K562 (cell line): ENCODE data around the gene PRRG4. TPM values are rescaled to one million over a fixed set of nuclear protein-coding genes. Genes with fewer than 3 reads are reported as not detected.

Source experiments
- DIDO1 ChIP-seq: fragments of 450-650 bp; IDR thresholded peaks from 2 replicates; pipeline ENCODE4 v1.6.1; 2016; ENCODE audit warnings: low read depth, missing biosample characterization, missing genetic modification characterization
- FOXA3 ChIP-seq, 2 experiments: fragments of 450-650 bp in 1 of 2; sonication (generic) in 1 of 2; formaldehyde crosslinking; IDR thresholded peaks in 1 of 2; conservative IDR thresholded peaks in 1 of 2; 2 replicates each; pipeline versions ENCODE4 v1.4.0 to v1.8.0; 2020 to 2022; ENCODE audit warnings: mild to moderate bottlenecking in 2 of 2, missing genetic modification reagents in 1 of 2
- HCFC1 ChIP-seq: IDR thresholded peaks from 2 replicates; pipeline ENCODE4 v1.6.1; 2012; ENCODE audit warnings: low read depth, low read length, improper control_type of control experiment
- L3MBTL2 ChIP-seq: fragments of 450-650 bp; IDR thresholded peaks from 2 replicates; pipeline ENCODE4 v1.6.1; 2016; ENCODE audit warnings: mild to moderate bottlenecking, moderate library complexity
- LEF1 ChIP-seq: fragments of 450-650 bp; IDR thresholded peaks from 2 replicates; pipeline ENCODE4 v1.6.1; 2016; ENCODE audit warnings: mild to moderate bottlenecking
- NR4A1 ChIP-seq, 2 experiments: fragments of 250-450 bp in 1 of 2; fragments of 450-650 bp in 1 of 2; sonication (Bioruptor Pico) in 1 of 2; IDR thresholded peaks; 2 replicates each; pipeline versions ENCODE4 v1.4.0 to v1.6.1; 2016 to 2020; ENCODE audit warnings: mild to moderate bottlenecking in 2 of 2, missing compliant biosample characterization in 1 of 2, missing genetic modification characterization in 1 of 2, moderate library complexity in 1 of 2
- POLR2G ChIP-seq: fragments of 200-400 bp; formaldehyde crosslinking; IDR thresholded peaks from 2 replicates; pipeline ENCODE4 v1.6.1; 2017; ENCODE audit warnings: low read depth, mild to moderate bottlenecking, antibody characterized with exemption, low read length, moderate library complexity
- RFX7 ChIP-seq: fragments of 250-450 bp; sonication (Bioruptor Pico); IDR thresholded peaks from 2 replicates; pipeline ENCODE4 v1.5.1; 2021; ENCODE audit warnings: mild to moderate bottlenecking
- TAF9B ChIP-seq: fragments of 450-650 bp; IDR thresholded peaks from 2 replicates; pipeline ENCODE4 v1.6.1; 2018; ENCODE audit warnings: mild to moderate bottlenecking; ENCODE audit not compliant: partially characterized antibody
- TEAD4 ChIP-seq, 2 experiments: sonication (generic) in 1 of 2; formaldehyde crosslinking in 1 of 2; IDR thresholded peaks; 2 replicates each; pipeline versions ENCODE4 v1.6.1 to v1.8.0; 2012 to 2022; ENCODE audit warnings: borderline replicate concordance in 1 of 2, inconsistent platforms in 1 of 2, low read length in 1 of 2, mild to moderate bottlenecking in 1 of 2, missing genetic modification reagents in 1 of 2
- ZNF239 ChIP-seq: fragments of 250-450 bp; sonication (Bioruptor Pico); IDR thresholded peaks from 2 replicates; pipeline ENCODE4 v1.4.0; 2020; ENCODE audit warnings: mild to moderate bottlenecking
- ZNF3 ChIP-seq: fragments of 250-450 bp; sonication (Bioruptor Pico); IDR thresholded peaks from 2 replicates; pipeline ENCODE4 v1.5.0; 2021; ENCODE audit warnings: mild to moderate bottlenecking, moderate library complexity
- ZNF445 ChIP-seq: fragments of 250-450 bp; sonication (Bioruptor Pico); IDR thresholded peaks from 2 replicates; pipeline ENCODE4 v1.4.0; 2020; ENCODE audit warnings: low read depth, mild to moderate bottlenecking, moderate library complexity
- polyA plus RNA-seq, 8 experiments: library from polyadenylated mRNA; depleted of rRNA in 4 of 8; stranded (reverse) in 5 of 8; unstranded in 3 of 8; fragments of >200 nt; fragmentation: Nextera tagmentation in 2 of 8; fragmentation: Illumina TruSeq in 1 of 8; extraction: Ambion mirVana in 2 of 8; extraction: Trizol in 1 of 8; gene quantifications; 2 replicates each; pipeline versions ENCODE4 v1.2.1 to v1.2.3, GENCODE V29; 2011 to 2014; ENCODE audit warnings: inconsistent platforms in 1 of 8, missing spikeins in 1 of 8
- total RNA-seq, 7 experiments: library from RNA; depleted of rRNA in 6 of 7; stranded (reverse); fragments of >200 nt in 6 of 7; fragmentation: Illumina TruSeq in 2 of 7; extraction: Trizol in 2 of 7; gene quantifications; 2 replicates each; pipeline versions ENCODE4 v1.2.1 to v1.2.3, GENCODE V29; 2011 to 2021; ENCODE audit warnings: low replicate concordance in 1 of 7
- TF ChIP-seq, protein P1 (sequence below): sonication (generic); formaldehyde crosslinking; IDR thresholded peaks from 2 replicates; pipeline ENCODE4 v1.8.0; 2023; ENCODE audit warnings: mild to moderate bottlenecking, missing genetic modification reagents
- TF ChIP-seq, protein P2 (sequence below): fragments of 250-450 bp; sonication (Bioruptor Pico); IDR thresholded peaks from 2 replicates; pipeline ENCODE4 v1.5.0; 2021; ENCODE audit warnings: mild to moderate bottlenecking, borderline replicate concordance
- TF ChIP-seq, protein P3 (sequence below): fragments of 200-400 bp; formaldehyde crosslinking; IDR thresholded peaks from 2 replicates; pipeline ENCODE4 v1.6.1; 2017; ENCODE audit warnings: mild to moderate bottlenecking, low read depth, low read length, moderate library complexity
- TF ChIP-seq, protein P4 (sequence below): fragments of 450-650 bp; IDR thresholded peaks from 2 replicates; pipeline ENCODE4 v1.6.1; 2016; ENCODE audit warnings: low read depth, mild to moderate bottlenecking, moderate library complexity

The PRRG4 gene
- total and polyA plus RNA-seq, 9 of the 15 experiments (the other 6 are each of a cell fraction or from before 2014, with no cell fraction given), result not detected

DNA sequence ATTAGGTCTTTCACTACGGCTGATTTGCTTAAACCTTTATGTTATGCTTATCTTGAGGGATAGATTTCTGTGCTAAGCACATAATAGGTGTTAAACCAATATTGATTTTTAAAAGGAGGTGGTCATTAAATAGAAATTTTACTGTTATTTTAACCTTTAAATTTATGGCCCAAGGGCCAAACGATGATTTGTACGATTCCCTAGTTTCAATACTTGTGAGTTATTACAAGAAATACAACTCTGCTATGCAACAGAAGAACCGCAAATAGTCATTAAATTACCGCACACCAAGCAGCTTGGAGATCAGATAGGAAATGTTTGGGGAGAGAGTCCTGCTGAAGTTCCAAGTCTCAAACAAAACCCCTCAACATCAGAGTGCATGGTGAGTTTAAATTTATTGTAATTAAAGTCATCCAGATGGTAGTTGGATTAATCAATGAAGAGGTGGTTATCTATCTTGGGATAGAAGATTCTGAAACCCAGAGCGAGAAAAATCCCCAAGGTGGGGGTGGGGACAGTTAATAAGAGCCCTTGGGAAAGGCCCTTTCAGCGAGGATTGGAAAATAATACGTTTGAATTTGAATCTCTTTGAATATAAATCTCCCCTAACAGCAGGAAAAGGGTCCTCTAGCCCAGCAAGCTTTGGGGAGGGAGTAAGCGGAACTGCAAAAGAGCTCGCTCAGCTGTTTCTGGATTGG lies 62.1 kb downstream of the PRRG4 start (continued):
- TF ChIP-seq FOXA3 (CRISPR knock-in tag; conservative IDR thresholded peaks at IDR 0.05 in 1 of 2, IDR thresholded peaks at IDR 0.05 in 1 of 2) (0 out of 4 replicates have a peak, but pooled peaks of 1 of the 2 experiments have one; percentile 13), RFX7 (CRISPR knock-in tag) (no peak), LEF1 (no peak), POLR2G (no peak), L3MBTL2 (no peak), TEAD4 (IDR thresholded peaks at IDR 0.05; ENCODE audit: low read length) (peak; percentile 64), TEAD4 (CRISPR knock-in tag; IDR thresholded peaks at IDR 0.05; ENCODE audit: borderline replicate concordance) (no peak), ZNF445 (CRISPR knock-in tag) (no peak), TAF9B (no peak), HCFC1 (no peak), DIDO1 (tag) (no peak), ZNF239 (no peak), ZNF3 (CRISPR knock-in tag) (no peak), NR4A1 (CRISPR knock-in tag; IDR thresholded peaks at IDR 0.05) (no peak), NR4A1 (tag; IDR thresholded peaks at IDR 0.05) (no peak)
- TF ChIP-seq, protein P1, sequence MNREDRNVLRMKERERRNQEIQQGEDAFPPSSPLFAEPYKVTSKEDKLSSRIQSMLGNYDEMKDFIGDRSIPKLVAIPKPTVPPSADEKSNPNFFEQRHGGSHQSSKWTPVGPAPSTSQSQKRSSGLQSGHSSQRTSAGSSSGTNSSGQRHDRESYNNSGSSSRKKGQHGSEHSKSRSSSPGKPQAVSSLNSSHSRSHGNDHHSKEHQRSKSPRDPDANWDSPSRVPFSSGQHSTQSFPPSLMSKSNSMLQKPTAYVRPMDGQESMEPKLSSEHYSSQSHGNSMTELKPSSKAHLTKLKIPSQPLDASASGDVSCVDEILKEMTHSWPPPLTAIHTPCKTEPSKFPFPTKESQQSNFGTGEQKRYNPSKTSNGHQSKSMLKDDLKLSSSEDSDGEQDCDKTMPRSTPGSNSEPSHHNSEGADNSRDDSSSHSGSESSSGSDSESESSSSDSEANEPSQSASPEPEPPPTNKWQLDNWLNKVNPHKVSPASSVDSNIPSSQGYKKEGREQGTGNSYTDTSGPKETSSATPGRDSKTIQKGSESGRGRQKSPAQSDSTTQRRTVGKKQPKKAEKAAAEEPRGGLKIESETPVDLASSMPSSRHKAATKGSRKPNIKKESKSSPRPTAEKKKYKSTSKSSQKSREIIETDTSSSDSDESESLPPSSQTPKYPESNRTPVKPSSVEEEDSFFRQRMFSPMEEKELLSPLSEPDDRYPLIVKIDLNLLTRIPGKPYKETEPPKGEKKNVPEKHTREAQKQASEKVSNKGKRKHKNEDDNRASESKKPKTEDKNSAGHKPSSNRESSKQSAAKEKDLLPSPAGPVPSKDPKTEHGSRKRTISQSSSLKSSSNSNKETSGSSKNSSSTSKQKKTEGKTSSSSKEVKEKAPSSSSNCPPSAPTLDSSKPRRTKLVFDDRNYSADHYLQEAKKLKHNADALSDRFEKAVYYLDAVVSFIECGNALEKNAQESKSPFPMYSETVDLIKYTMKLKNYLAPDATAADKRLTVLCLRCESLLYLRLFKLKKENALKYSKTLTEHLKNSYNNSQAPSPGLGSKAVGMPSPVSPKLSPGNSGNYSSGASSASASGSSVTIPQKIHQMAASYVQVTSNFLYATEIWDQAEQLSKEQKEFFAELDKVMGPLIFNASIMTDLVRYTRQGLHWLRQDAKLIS, result no peak
- TF ChIP-seq, protein P2, sequence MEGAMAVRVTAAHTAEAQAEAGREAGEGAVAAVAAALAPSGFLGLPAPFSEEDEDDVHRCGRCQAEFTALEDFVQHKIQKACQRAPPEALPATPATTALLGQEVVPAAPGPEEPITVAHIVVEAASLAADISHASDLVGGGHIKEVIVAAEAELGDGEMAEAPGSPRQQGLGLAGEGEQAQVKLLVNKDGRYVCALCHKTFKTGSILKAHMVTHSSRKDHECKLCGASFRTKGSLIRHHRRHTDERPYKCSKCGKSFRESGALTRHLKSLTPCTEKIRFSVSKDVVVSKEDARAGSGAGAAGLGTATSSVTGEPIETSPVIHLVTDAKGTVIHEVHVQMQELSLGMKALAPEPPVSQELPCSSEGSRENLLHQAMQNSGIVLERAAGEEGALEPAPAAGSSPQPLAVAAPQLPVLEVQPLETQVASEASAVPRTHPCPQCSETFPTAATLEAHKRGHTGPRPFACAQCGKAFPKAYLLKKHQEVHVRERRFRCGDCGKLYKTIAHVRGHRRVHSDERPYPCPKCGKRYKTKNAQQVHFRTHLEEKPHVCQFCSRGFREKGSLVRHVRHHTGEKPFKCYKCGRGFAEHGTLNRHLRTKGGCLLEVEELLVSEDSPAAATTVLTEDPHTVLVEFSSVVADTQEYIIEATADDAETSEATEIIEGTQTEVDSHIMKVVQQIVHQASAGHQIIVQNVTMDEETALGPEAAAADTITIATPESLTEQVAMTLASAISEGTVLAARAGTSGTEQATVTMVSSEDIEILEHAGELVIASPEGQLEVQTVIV (CRISPR knock-in tag), result no peak
- TF ChIP-seq, protein P3, sequence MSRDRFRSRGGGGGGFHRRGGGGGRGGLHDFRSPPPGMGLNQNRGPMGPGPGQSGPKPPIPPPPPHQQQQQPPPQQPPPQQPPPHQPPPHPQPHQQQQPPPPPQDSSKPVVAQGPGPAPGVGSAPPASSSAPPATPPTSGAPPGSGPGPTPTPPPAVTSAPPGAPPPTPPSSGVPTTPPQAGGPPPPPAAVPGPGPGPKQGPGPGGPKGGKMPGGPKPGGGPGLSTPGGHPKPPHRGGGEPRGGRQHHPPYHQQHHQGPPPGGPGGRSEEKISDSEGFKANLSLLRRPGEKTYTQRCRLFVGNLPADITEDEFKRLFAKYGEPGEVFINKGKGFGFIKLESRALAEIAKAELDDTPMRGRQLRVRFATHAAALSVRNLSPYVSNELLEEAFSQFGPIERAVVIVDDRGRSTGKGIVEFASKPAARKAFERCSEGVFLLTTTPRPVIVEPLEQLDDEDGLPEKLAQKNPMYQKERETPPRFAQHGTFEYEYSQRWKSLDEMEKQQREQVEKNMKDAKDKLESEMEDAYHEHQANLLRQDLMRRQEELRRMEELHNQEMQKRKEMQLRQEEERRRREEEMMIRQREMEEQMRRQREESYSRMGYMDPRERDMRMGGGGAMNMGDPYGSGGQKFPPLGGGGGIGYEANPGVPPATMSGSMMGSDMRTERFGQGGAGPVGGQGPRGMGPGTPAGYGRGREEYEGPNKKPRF, result no peak
- TF ChIP-seq, protein P4, sequence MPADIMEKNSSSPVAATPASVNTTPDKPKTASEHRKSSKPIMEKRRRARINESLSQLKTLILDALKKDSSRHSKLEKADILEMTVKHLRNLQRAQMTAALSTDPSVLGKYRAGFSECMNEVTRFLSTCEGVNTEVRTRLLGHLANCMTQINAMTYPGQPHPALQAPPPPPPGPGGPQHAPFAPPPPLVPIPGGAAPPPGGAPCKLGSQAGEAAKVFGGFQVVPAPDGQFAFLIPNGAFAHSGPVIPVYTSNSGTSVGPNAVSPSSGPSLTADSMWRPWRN, result 0 out of 2 replicates have a peak, but pooled peaks have one; percentile 17
